GM12878 (cell line): Measurements from ENCODE around the gene SFT2D1. TPM values are rescaled to one million over a fixed set of nuclear protein-coding genes. Genes with fewer than 3 reads are reported as not detected.
A peak's percentile ranks its signal among the peaks of the same experiment; 100 is the strongest.

ENCODE experiments used
- ATF7 ChIP-seq: fragments of 450-650 bp; IDR thresholded peaks from 2 replicates; pipeline ENCODE4 v1.6.1; 2016; ENCODE audit warnings: low read depth, mild to moderate bottlenecking
- BACH1 ChIP-seq: fragments of 450-650 bp; IDR thresholded peaks from 2 replicates; pipeline ENCODE4 v1.6.1; 2017; ENCODE audit warnings: mild to moderate bottlenecking, borderline replicate concordance
- BCLAF1 ChIP-seq: fragments of 450-650 bp; IDR thresholded peaks from 2 replicates; pipeline ENCODE4 v1.6.1; 2017; ENCODE audit warnings: antibody characterized with exemption, mild to moderate bottlenecking, moderate library complexity
- CBFB ChIP-seq: IDR thresholded peaks from 2 replicates; pipeline ENCODE4 v1.6.1; 2016; ENCODE audit warnings: antibody characterized with exemption, low read depth
- CHD1 ChIP-seq: IDR thresholded peaks from 2 replicates; pipeline ENCODE4 v1.6.1; 2012; ENCODE audit warnings: low read depth, low read length, improper control_type of control experiment
- CREB1 ChIP-seq: IDR thresholded peaks from 2 replicates; pipeline ENCODE4 v1.6.1; 2012; ENCODE audit warnings: low read depth, mild to moderate bottlenecking, inconsistent platforms
- CREM ChIP-seq: IDR thresholded peaks from 2 replicates; pipeline ENCODE4 v1.6.1; 2014; ENCODE audit warnings: antibody characterized with exemption, low read depth
- E2F4 ChIP-seq: IDR thresholded peaks from 2 replicates; pipeline ENCODE4 v1.6.1; 2012; ENCODE audit warnings: low read depth, low read length, improper control_type of control experiment
- EP300 ChIP-seq, 2 experiments: fragments of 150-350 bp in 1 of 2; IDR thresholded peaks; 2 replicates each; pipeline ENCODE4 v1.6.1; 2011 to 2012; ENCODE audit warnings: low read depth in 2 of 2, low read length in 2 of 2, borderline replicate concordance in 1 of 2, improper control_type of control experiment in 1 of 2, inconsistent platforms in 1 of 2; ENCODE audit not compliant: control insufficient read depth in 1 of 2
- JUND ChIP-seq: IDR thresholded peaks from 2 replicates; pipeline ENCODE4 v1.6.1; 2012; ENCODE audit warnings: low read depth, mild to moderate bottlenecking, low read length, improper control_type of control experiment, moderate library complexity
- NFYB ChIP-seq: IDR thresholded peaks from 2 replicates; pipeline ENCODE4 v1.6.1; 2011; ENCODE audit warnings: low read depth, mild to moderate bottlenecking, low read length, improper control_type of control experiment, moderate library complexity; ENCODE audit not compliant: insufficient read depth
- NR2C1 ChIP-seq: fragments of 450-650 bp; IDR thresholded peaks from 2 replicates; pipeline ENCODE4 v1.6.1; 2017; ENCODE audit warnings: antibody characterized with exemption, mild to moderate bottlenecking, moderate library complexity
- POLR2AphosphoS2 ChIP-seq: IDR thresholded peaks from 2 replicates; pipeline ENCODE4 v1.6.1; 2011; ENCODE audit warnings: low read depth, mild to moderate bottlenecking, low read length, improper control_type of control experiment, moderate library complexity
- POLR2AphosphoS5 ChIP-seq: IDR thresholded peaks from 2 replicates; pipeline ENCODE4 v1.6.1; 2011; ENCODE audit warnings: mild to moderate bottlenecking, low read length, inconsistent platforms
- RCOR1 ChIP-seq: conservative IDR thresholded peaks from 2 replicates; pipeline ENCODE4 v1.6.1; 2012; ENCODE audit warnings: low read depth, low read length, improper control_type of control experiment
- RELA ChIP-seq: fragments of 450-650 bp; IDR thresholded peaks from 2 replicates; pipeline ENCODE4 v1.8.0; 2014; ENCODE audit warnings: borderline replicate concordance; ENCODE audit not compliant: partially characterized antibody
- RELB ChIP-seq: fragments of 450-650 bp; IDR thresholded peaks from 2 replicates; pipeline ENCODE4 v1.6.1; 2017; ENCODE audit warnings: low read depth, mild to moderate bottlenecking, moderate library complexity
- RFX5 ChIP-seq: IDR thresholded peaks from 2 replicates; pipeline ENCODE4 v1.6.1; 2011; ENCODE audit warnings: low read depth, low read length, improper control_type of control experiment
- SMC3 ChIP-seq: IDR thresholded peaks from 2 replicates; pipeline ENCODE4 v1.6.1; 2011; ENCODE audit warnings: low read length, improper control_type of control experiment, borderline replicate concordance
- TAF1 ChIP-seq: IDR thresholded peaks from 2 replicates; pipeline ENCODE4 v1.6.1; 2011; ENCODE audit warnings: mild to moderate bottlenecking, low read depth, low read length, borderline replicate concordance
- TCF12 ChIP-seq: IDR thresholded peaks from 2 replicates; pipeline ENCODE4 v1.6.1; 2011; ENCODE audit warnings: low read depth, mild to moderate bottlenecking, low read length
- USF1 ChIP-seq: IDR thresholded peaks from 2 replicates; pipeline ENCODE4 v1.6.1; 2011; ENCODE audit warnings: borderline replicate concordance, low read depth, mild to moderate bottlenecking, moderate library complexity, mixed read lengths, low read length; ENCODE audit not compliant: insufficient read depth; ENCODE audit errors: extremely low read length
- WRNIP1 ChIP-seq: IDR thresholded peaks from 2 replicates; pipeline ENCODE4 v1.6.1; 2011; ENCODE audit warnings: low read depth, low read length, improper control_type of control experiment, borderline replicate concordance
- ZNF274 ChIP-seq: IDR thresholded peaks from one replicate; pipeline ENCODE4 v1.8.0; 2011; ENCODE audit not compliant: insufficient read length, insufficient read depth
- polyA plus RNA-seq, 11 experiments: library from polyadenylated mRNA; depleted of rRNA in 4 of 11; unstranded in 6 of 11; stranded (reverse) in 5 of 11; fragments of >200 nt; fragmentation: Nextera tagmentation in 4 of 11; fragmentation: Illumina TruSeq in 1 of 11; extraction: Ambion mirVana in 4 of 11; extraction: Trizol in 1 of 11; gene quantifications; 1 replicate in 1 of 11; 2 replicates in 10 of 11; pipeline versions ENCODE4 v1.2.1 to v1.2.3, GENCODE V29; 2011 to 2016; ENCODE audit warnings: inconsistent platforms in 2 of 11, missing spikeins in 2 of 11, low read depth in 1 of 11
- total RNA-seq, 4 experiments: library from RNA; depleted of rRNA in 3 of 4; stranded (reverse); fragments of >200 nt in 3 of 4; fragmentation: Illumina TruSeq in 1 of 4; extraction: Trizol in 1 of 4; gene quantifications; 2 replicates each; pipeline versions ENCODE4 v1.2.1 to v1.2.3, GENCODE V29; 2013 to 2021

SFT2D1 gene
- total and polyA plus RNA-seq, 10 of the 15 experiments (the other 5 are each of a cell fraction or from before 2014, with no cell fraction given), result 69.5 to 281 (median 124) TPM

- no peak for TF ChIP-seq RELA
- no peak for TF ChIP-seq NR2C1
- TF ChIP-seq POLR2AphosphoS5, result no peak; the same call in 1 of the 2 replicates
- TF ChIP-seq RCOR1, result 0 out of 2 replicates have a peak, but pooled peaks have one; percentile 36
- peak; percentile 50; the same call in 1 of the 2 replicates for TF ChIP-seq CBFB
- 0 out of 2 replicates have a peak, but pooled peaks have one; percentile 15 for TF ChIP-seq ATF7
- TF ChIP-seq BACH1, result peak; percentile 66; the same call in 1 of the 2 replicates
- no peak for TF ChIP-seq BCLAF1
- peak; percentile 31 to 51; a peak in 2 of 4 replicates for TF ChIP-seq EP300 (IDR thresholded peaks at IDR 0.05; ENCODE audit: borderline replicate concordance in 1 of 2, control insufficient read depth in 1 of 2, low read depth in 2 of 2, low read length in 2 of 2)
- no peak for TF ChIP-seq RFX5
- TF ChIP-seq RELB, result peak; percentile 81
- 0 out of 2 replicates have a peak, but pooled peaks have one; percentile 36 for TF ChIP-seq TCF12
- TF ChIP-seq TAF1, result no peak
- no peak for TF ChIP-seq USF1
- TF ChIP-seq SMC3, result no peak
- TF ChIP-seq CREM, result no peak; the same call in 1 of the 2 replicates
- no peak for TF ChIP-seq ZNF274
- TF ChIP-seq WRNIP1, result no peak
- peak; percentile 49; the same call in 1 of the 2 replicates for TF ChIP-seq CREB1
- no peak for TF ChIP-seq E2F4
- no peak for TF ChIP-seq POLR2AphosphoS2
- no peak for TF ChIP-seq JUND
- TF ChIP-seq NFYB, result no peak
- TF ChIP-seq CHD1, result no peak
These were observed 9.0 kb downstream of the SFT2D1 start (continued) for GRCh38 chr6:166333172-166333995.
